DOHH2 (cell line): ENCODE data around the gene EVI2A.

ENCODE experiments used
- CTCF ChIP-seq: fragments of 200-600 bp; sonication (generic); IDR thresholded peaks from one replicate; pipeline ENCODE4 v1.5.1; 2014; ENCODE audit warnings: antibody characterized with exemption, mild to moderate bottlenecking, low read depth, low read length; ENCODE audit not compliant: poor library complexity, severe bottlenecking
- EZH2phosphoT487 ChIP-seq: fragments of 200-600 bp; sonication (generic); IDR thresholded peaks from 2 replicates; pipeline ENCODE4 v1.6.1; 2017; ENCODE audit warnings: borderline replicate concordance, mild to moderate bottlenecking, antibody characterized with exemption, low read length, moderate library complexity, mixed read lengths

GRCh38 chr17:31311526-31311925 is 9.9 kb downstream of the EVI2A start:
- TF ChIP-seq CTCF (no peak), EZH2phosphoT487 (no peak)
